H1 (cell line): ENCODE data around the gene QRSL1. TPM values are rescaled to one million over a fixed set of nuclear protein-coding genes. Genes with fewer than 3 reads are reported as not detected.

ENCODE experiments used
- CTCF ChIA-PET: fragments of 300-600 bp; sonication (Branson Sonifier 250); formaldehyde crosslinking; loops from one replicate; lab custom pipeline; 2021; ENCODE audit not compliant: partially characterized antibody; lab: Charles Lee
- POLR2A ChIA-PET: fragments of 300-600 bp; sonication (Branson Sonifier 250); formaldehyde crosslinking; loops from one replicate; lab custom pipeline; 2021; ENCODE audit warnings: inconsistent platforms; ENCODE audit not compliant: partially characterized antibody; lab: Charles Lee
- DNase-seq, 2 experiments: peaks; one replicate each; pipeline versions ENCODE4 v3.0.0 to v3.0.0-alpha.2; 2010 to 2022; ENCODE audit warnings: low spot score in 2 of 2, low read depth in 1 of 2, mixed read lengths in 1 of 2
- FAIRE-seq: peaks from 2 replicates; lab custom pipeline; 2011; peaks lifted over from hg19 to GRCh38; lab: Jason Lieb, UNC
- H2AFZ ChIP-seq: 2 replicates; pipeline ENCODE4 v1.8.1; 2012; ENCODE audit warnings: low read length, inconsistent platforms
- H2AK5ac ChIP-seq: 2 replicates; pipeline ENCODE4 v1.6.1; 2013; ENCODE audit warnings: low read depth, low read length
- H2BK120ac ChIP-seq: replicated peaks from 2 replicates; pipeline ENCODE3; 2013; ENCODE audit warnings: low read depth, low read length, inconsistent platforms
- H2BK12ac ChIP-seq: 2 replicates; pipeline ENCODE4 v1.6.1; 2013; ENCODE audit warnings: low read depth, low read length
- H2BK15ac ChIP-seq: 2 replicates; pipeline ENCODE4 v1.6.1; 2013; ENCODE audit warnings: low read length
- H2BK20ac ChIP-seq: 2 replicates; pipeline ENCODE4 v1.6.1; 2013; ENCODE audit warnings: low read length
- H2BK5ac ChIP-seq: 2 replicates; pipeline ENCODE4 v1.6.1; 2013; ENCODE audit warnings: low read depth, low read length
- H3K14ac ChIP-seq: 2 replicates; pipeline ENCODE4 v1.6.1; 2013; ENCODE audit warnings: inconsistent platforms; ENCODE audit not compliant: insufficient read length
- H3K18ac ChIP-seq: 2 replicates; pipeline ENCODE4 v1.6.1; 2013; ENCODE audit warnings: low read length; ENCODE audit errors: extremely low read depth
- H3K23ac ChIP-seq: 2 replicates; pipeline ENCODE4 v1.6.1; 2013; ENCODE audit warnings: inconsistent platforms; ENCODE audit not compliant: insufficient read length
- H3K23me2 ChIP-seq: 2 replicates; pipeline ENCODE4 v1.6.1; 2013; ENCODE audit warnings: low read depth, low read length
- H3K27ac ChIP-seq: 2 replicates; pipeline ENCODE4 v1.6.1; 2011; ENCODE audit warnings: low read depth, low read length, inconsistent platforms
- H3K27me3 ChIP-seq, 4 experiments: replicated peaks in 1 of 4; 1 replicate in 1 of 4; 2 replicates in 3 of 4; pipeline versions ENCODE4 v1.6.1 to v1.8.1; 2011 to 2013; ENCODE audit warnings: low read length in 3 of 4, mild to moderate bottlenecking in 3 of 4, inconsistent platforms in 2 of 4, mixed read lengths in 2 of 4, moderate library complexity in 1 of 4; ENCODE audit not compliant: control insufficient read depth in 3 of 4, insufficient read depth in 3 of 4; ENCODE audit errors: extremely low read depth in 1 of 4
- H3K36me3 ChIP-seq, 4 experiments: 2 replicates each; pipeline versions ENCODE4 v1.6.1 to v1.8.1; 2011 to 2013; ENCODE audit warnings: mild to moderate bottlenecking in 4 of 4, low read length in 3 of 4, moderate library complexity in 2 of 4, control low read depth in 1 of 4, inconsistent platforms in 1 of 4; ENCODE audit not compliant: insufficient read depth in 4 of 4, control insufficient read depth in 2 of 4
- H3K4ac ChIP-seq: replicated peaks from 2 replicates; pipeline ENCODE3; 2013; ENCODE audit warnings: low read length, low read depth, mixed read lengths, inconsistent platforms; ENCODE audit not compliant: insufficient read length
- H3K4me1 ChIP-seq, 4 experiments: replicated peaks in 1 of 4; 1 replicate in 1 of 4; 2 replicates in 3 of 4; pipeline versions ENCODE4 v1.6.1 to v1.8.1; 2011 to 2013; ENCODE audit warnings: low read length in 3 of 4, inconsistent platforms in 2 of 4, mixed read lengths in 1 of 4; ENCODE audit not compliant: insufficient read depth in 4 of 4, control insufficient read depth in 3 of 4
- H3K4me2 ChIP-seq, 2 experiments: 2 replicates each; pipeline versions ENCODE4 v1.6.1 to v1.8.1; 2011 to 2013; ENCODE audit warnings: low read depth in 2 of 2, low read length in 2 of 2, control low read depth in 1 of 2, inconsistent platforms in 1 of 2, mild to moderate bottlenecking in 1 of 2; ENCODE audit not compliant: insufficient read depth in 1 of 2
- H3K4me3 ChIP-seq, 4 experiments: fragments of 200-600, 300-600 bp in 1 of 4; sonication (generic), shearing (Covaris generic), sonication (Bioruptor Twin) in 1 of 4; 2 replicates each; pipeline versions ENCODE4 v1.5.1 to v1.8.1; 2011 to 2016; ENCODE audit warnings: low read length in 4 of 4, low read depth in 3 of 4, control low read depth in 2 of 4, inconsistent platforms in 2 of 4, mild to moderate bottlenecking in 2 of 4, mixed read lengths in 1 of 4, moderate library complexity in 1 of 4; ENCODE audit not compliant: insufficient read depth in 2 of 4; ENCODE audit errors: extremely low read depth in 1 of 4
- H3K56ac ChIP-seq: replicated peaks from 2 replicates; pipeline ENCODE3; 2013; ENCODE audit warnings: low read depth, mild to moderate bottlenecking, mixed read lengths, low read length, inconsistent platforms; ENCODE audit not compliant: insufficient read length
- H3K79me1 ChIP-seq: 2 replicates; pipeline ENCODE4 v1.6.1; 2013; ENCODE audit warnings: low read depth, low read length, control low read depth
- H3K79me2 ChIP-seq, 2 experiments: 2 replicates each; pipeline versions ENCODE4 v1.6.1 to v1.8.1; 2012 to 2013; ENCODE audit warnings: low read length in 2 of 2, mild to moderate bottlenecking in 2 of 2, inconsistent platforms in 1 of 2; ENCODE audit not compliant: insufficient read depth in 2 of 2, control insufficient read depth in 1 of 2
- H3K9ac ChIP-seq, 4 experiments: replicated peaks in 1 of 4; 1 replicate in 1 of 4; 2 replicates in 3 of 4; pipeline versions ENCODE4 v1.6.1 to v1.8.1; 2011 to 2013; ENCODE audit warnings: low read depth in 3 of 4, low read length in 3 of 4, control low read depth in 2 of 4, mild to moderate bottlenecking in 2 of 4, moderate library complexity in 2 of 4, inconsistent platforms in 1 of 4; ENCODE audit errors: extremely low read depth in 1 of 4
- H3K9me3 ChIP-seq, 2 experiments: 2 replicates each; pipeline versions ENCODE4 v1.6.1 to v1.8.1; 2012 to 2013; ENCODE audit warnings: mild to moderate bottlenecking in 2 of 2, moderate library complexity in 2 of 2, control low read depth in 1 of 2, inconsistent platforms in 1 of 2, low read depth in 1 of 2, low read length in 1 of 2, mixed read lengths in 1 of 2; ENCODE audit not compliant: insufficient read depth in 2 of 2
- H4K20me1 ChIP-seq, 2 experiments: replicated peaks in 1 of 2; 2 replicates each; pipeline versions ENCODE3 to v1.8.1; 2011 to 2013; ENCODE audit warnings: inconsistent platforms in 2 of 2, low read length in 2 of 2, mild to moderate bottlenecking in 1 of 2; ENCODE audit not compliant: insufficient read depth in 2 of 2, control insufficient read depth in 1 of 2
- H4K5ac ChIP-seq: 2 replicates; pipeline ENCODE4 v1.6.1; 2013; ENCODE audit warnings: low read length, low read depth, mixed read lengths, inconsistent platforms; ENCODE audit not compliant: insufficient read length
- H4K8ac ChIP-seq: 2 replicates; pipeline ENCODE4 v1.8.0; 2013; ENCODE audit warnings: mild to moderate bottlenecking, moderate library complexity, low read length, inconsistent platforms; ENCODE audit not compliant: insufficient read depth; ENCODE audit errors: extremely low read depth
- H4K91ac ChIP-seq: replicated peaks from 2 replicates; pipeline ENCODE3; 2013; ENCODE audit warnings: low read length, mixed read lengths, inconsistent platforms; ENCODE audit not compliant: insufficient read length
- CBX5 ChIP-seq: fragments of 300-800, 300-1000 bp; sonication (generic); IDR thresholded peaks from 2 replicates; pipeline ENCODE4 v1.7.1; 2016; ENCODE audit warnings: antibody characterized with exemption, low read length, low read depth
- CBX8 ChIP-seq: fragments of 300-800, 300-1000 bp; sonication (generic); IDR thresholded peaks from 2 replicates; pipeline ENCODE4 v1.7.1; 2016; ENCODE audit warnings: low read depth, low read length, borderline replicate concordance
- FOSL1 ChIP-seq: IDR thresholded peaks from 2 replicates; pipeline ENCODE4 v1.6.1; 2011; ENCODE audit warnings: mild to moderate bottlenecking, low read depth, low read length, moderate library complexity; ENCODE audit not compliant: insufficient read depth
- RFX5 ChIP-seq: IDR thresholded peaks from 2 replicates; pipeline ENCODE4 v1.6.1; 2011; ENCODE audit warnings: low read depth, low read length, improper control_type of control experiment, borderline replicate concordance
- SIRT6 ChIP-seq: IDR thresholded peaks from one replicate; pipeline ENCODE4 v1.7.1; 2012; ENCODE audit warnings: low read length, inconsistent platforms
- SUZ12 ChIP-seq: fragments of 200-600 bp; sonication (generic); IDR thresholded peaks from 2 replicates; pipeline ENCODE4 v1.6.1; 2012; ENCODE audit warnings: mild to moderate bottlenecking, inconsistent platforms, low read length, moderate library complexity, mixed read lengths
- TEAD4 ChIP-seq: IDR thresholded peaks from 2 replicates; pipeline ENCODE4 v1.6.1; 2012; ENCODE audit warnings: low read depth, low read length, inconsistent platforms, mixed read lengths
- WGBS, 2 experiments: shearing (Covaris generic) in 1 of 2; methylation state at CpG; one replicate each; pipeline versions ENCODE4 v1.1.6 to v1.1.7; 2013 to 2015; ENCODE audit warnings: low lambda C conversion rate in 2 of 2, mixed read lengths in 2 of 2, inconsistent platforms in 1 of 2, low coverage in 1 of 2, missing lambda C conversion rate in 1 of 2; ENCODE audit not compliant: insufficient replicate concordance in 2 of 2, insufficient coverage in 1 of 2, insufficient read length in 1 of 2; ENCODE audit errors: extremely low coverage in 1 of 2, missing lambda C conversion rate in 1 of 2; 5-methylcytosine and 5-hydroxymethylcytosine counted together
- polyA plus RNA-seq, 7 experiments: library from polyadenylated mRNA; depleted of rRNA in 3 of 7; stranded (reverse) in 5 of 7; unstranded in 2 of 7; fragments of >200 nt in 5 of 7; fragments of 200-250 nt in 2 of 7; gene quantifications; 1 replicate in 5 of 7; 2 replicates in 1 of 7; 4 replicates in 1 of 7; pipeline versions ENCODE4 v1.2.1 to v1.2.3, GENCODE V29; 2011 to 2013; ENCODE audit warnings: missing spikeins in 2 of 7, mixed read lengths in 2 of 7
- total RNA-seq: library from RNA; stranded (reverse); fragmentation: NEBNext Ultra II Directional; extraction: Animal tissue kit (Norgen Biotek cat#: 25700); gene quantifications from 2 replicates; pipeline ENCODE4 v1.2.1, GENCODE V29; 2021
- TF ChIP-seq, protein P1 (sequence below), 3 experiments: IDR thresholded peaks; 1 replicate in 2 of 3; 2 replicates in 1 of 3; pipeline versions ENCODE4 v1.5.1 to v1.6.1; 2011; ENCODE audit warnings: low read length in 3 of 3, mild to moderate bottlenecking in 3 of 3, inconsistent platforms in 2 of 3, low read depth in 1 of 3, moderate library complexity in 1 of 3; ENCODE audit not compliant: insufficient read depth in 1 of 3; ENCODE audit errors: control extremely low read depth in 1 of 3
- TF ChIP-seq, protein P2 (sequence below): IDR thresholded peaks from 2 replicates; pipeline ENCODE4 v1.6.1; 2012; ENCODE audit warnings: inconsistent platforms

Gene QRSL1
- total and polyA plus RNA-seq, 2 of the 8 experiments (the other 6 are each of a cell fraction or from before 2014, with no cell fraction given), result 7.8 to 22.2 TPM

DNA sequence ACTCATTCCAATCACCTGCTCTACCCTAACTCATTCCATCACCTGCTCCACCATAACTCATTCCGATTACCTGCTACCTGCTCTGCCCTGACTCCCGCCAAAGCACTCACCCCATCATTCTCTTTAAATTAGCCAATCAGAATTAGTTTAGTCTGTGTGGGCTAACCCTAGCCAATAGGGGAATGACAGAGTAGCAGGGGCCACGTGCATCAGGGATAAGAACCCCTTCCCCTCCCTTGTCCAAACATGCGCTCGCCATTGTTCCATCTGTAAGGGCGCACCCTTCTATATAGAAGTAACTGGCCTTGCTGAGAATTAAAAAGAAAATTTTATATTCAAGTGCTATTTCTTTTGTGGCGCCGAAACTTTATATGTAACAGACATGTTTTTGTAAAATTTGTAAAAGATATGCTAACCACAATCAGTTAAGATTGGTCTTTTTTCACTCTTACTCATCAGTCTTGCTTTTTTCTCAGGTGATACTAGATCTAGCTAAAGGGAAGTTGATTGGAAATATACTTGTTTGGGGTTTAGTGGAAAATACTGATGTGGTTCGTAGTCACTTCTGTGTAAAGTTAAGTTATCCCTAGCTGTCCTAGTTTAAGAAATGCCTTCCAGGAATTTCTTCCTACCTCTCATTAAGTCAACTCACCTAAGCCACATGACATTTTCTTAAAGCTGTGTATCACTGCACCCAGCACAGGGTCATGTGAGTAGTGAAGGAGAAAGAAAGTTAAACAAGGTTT lies 16.5 kb upstream of the QRSL1 start:
- Histone ChIP-seq H3K4ac (peak overlapping the region; percentile 97), H4K91ac (peak overlapping the region; percentile 92), H3K79me2 (no peaks in the 10 kb centered on the region), H3K9me3 (no peaks in the 10 kb centered on the region), H3K4me1 (peaks cover 9 to 18% (median 12%) of the 10 kb centered on the region in 4 experiments; a peak in 6 of 7 replicates), H4K5ac (peak overlapping the region; percentile 53), H4K20me1 (no peaks in the 10 kb centered on the region), H3K27ac (peak overlapping the region; percentile 50; the same call in 1 of the 2 replicates), H2BK15ac (no peak overlapping the region), H3K14ac (no peak overlapping the region), H3K56ac (no peak overlapping the region), H3K23ac (no peak overlapping the region), H3K18ac (peak overlapping the region; percentile 9; the same call in 1 of the 2 replicates), H2BK20ac (no peak overlapping the region), H2AK5ac (no peak overlapping the region), H3K36me3 (peaks cover 0 to 5% (median 1%) of the 10 kb centered on the region in 4 experiments; a peak in 2 of 8 replicates), H2AFZ (no peak overlapping the region), H2BK12ac (no peak overlapping the region), H4K8ac (no peak overlapping the region), H3K4me2 (peak overlapping the region in 1 of 2 experiments; percentile 9; a peak in 2 of 4 replicates), H3K9ac (no peak overlapping the region), H3K79me1 (no peaks in the 10 kb centered on the region), H3K4me3 (peak overlapping the region in 1 of 4 experiments; percentile 31; a peak in 1 of 8 replicates), H3K27me3 (no peaks in the 10 kb centered on the region), H3K23me2 (no peaks in the 10 kb centered on the region), H2BK120ac (peak overlapping the region; percentile 97), H2BK5ac (no peak overlapping the region; the same call in 1 of the 2 replicates)
- POLR2A ChIA-PET, result interaction anchor here (1.2 to 1.6 kb wide), 3 partner anchors 13 to 191 kb away, joined by 4 to 6 read pairs (median 5); no protein-coding TSS in a partner anchor
- CTCF ChIA-PET, result interaction anchor here (1.0 to 5.1 kb wide), 5 partner anchors 7 to 385 kb away, joined by 3 to 52 read pairs (median 3); no protein-coding TSS in a partner anchor
- DNase-seq (no peak), FAIRE-seq (peak; percentile 80)
- 82% methylated on average over 9 of the region's 9 CpGs; no CpG with 5 or more reads in 1 of the 2 experiments for WGBS, 2 experiments
- TF ChIP-seq SIRT6 (no peak), CBX5 (no peak), FOSL1 (no peak), CBX8 (no peak), SUZ12 (no peak), RFX5 (no peak), TEAD4 (no peak)
- TF ChIP-seq, protein P1, sequence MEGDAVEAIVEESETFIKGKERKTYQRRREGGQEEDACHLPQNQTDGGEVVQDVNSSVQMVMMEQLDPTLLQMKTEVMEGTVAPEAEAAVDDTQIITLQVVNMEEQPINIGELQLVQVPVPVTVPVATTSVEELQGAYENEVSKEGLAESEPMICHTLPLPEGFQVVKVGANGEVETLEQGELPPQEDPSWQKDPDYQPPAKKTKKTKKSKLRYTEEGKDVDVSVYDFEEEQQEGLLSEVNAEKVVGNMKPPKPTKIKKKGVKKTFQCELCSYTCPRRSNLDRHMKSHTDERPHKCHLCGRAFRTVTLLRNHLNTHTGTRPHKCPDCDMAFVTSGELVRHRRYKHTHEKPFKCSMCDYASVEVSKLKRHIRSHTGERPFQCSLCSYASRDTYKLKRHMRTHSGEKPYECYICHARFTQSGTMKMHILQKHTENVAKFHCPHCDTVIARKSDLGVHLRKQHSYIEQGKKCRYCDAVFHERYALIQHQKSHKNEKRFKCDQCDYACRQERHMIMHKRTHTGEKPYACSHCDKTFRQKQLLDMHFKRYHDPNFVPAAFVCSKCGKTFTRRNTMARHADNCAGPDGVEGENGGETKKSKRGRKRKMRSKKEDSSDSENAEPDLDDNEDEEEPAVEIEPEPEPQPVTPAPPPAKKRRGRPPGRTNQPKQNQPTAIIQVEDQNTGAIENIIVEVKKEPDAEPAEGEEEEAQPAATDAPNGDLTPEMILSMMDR (IDR thresholded peaks at IDR 0.05; ENCODE audit: control extremely low read depth in 1 of 3, insufficient read depth in 1 of 3, low read depth in 1 of 3, low read length in 3 of 3), result no peak
- TF ChIP-seq, protein P2, sequence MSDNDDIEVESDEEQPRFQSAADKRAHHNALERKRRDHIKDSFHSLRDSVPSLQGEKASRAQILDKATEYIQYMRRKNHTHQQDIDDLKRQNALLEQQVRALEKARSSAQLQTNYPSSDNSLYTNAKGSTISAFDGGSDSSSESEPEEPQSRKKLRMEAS, result no peak
